GM19324 (cell line): Measurements from ENCODE around the gene TCF21.
"Not testable (repeated sequence)": the region's sequence is repeated elsewhere in the genome, so short reads cannot be mapped to it uniquely, and the experiment has no call there.

Experiments
- ATAC-seq: cut with Tn5 transposase; IDR thresholded peaks from one replicate; pipeline ENCODE4 v1.9.1; 2021; ENCODE audit warnings: mild to moderate bottlenecking, moderate library complexity; ENCODE audit not compliant: unreplicated experiment, low FRiP score

TCF21 gene

DNA sequence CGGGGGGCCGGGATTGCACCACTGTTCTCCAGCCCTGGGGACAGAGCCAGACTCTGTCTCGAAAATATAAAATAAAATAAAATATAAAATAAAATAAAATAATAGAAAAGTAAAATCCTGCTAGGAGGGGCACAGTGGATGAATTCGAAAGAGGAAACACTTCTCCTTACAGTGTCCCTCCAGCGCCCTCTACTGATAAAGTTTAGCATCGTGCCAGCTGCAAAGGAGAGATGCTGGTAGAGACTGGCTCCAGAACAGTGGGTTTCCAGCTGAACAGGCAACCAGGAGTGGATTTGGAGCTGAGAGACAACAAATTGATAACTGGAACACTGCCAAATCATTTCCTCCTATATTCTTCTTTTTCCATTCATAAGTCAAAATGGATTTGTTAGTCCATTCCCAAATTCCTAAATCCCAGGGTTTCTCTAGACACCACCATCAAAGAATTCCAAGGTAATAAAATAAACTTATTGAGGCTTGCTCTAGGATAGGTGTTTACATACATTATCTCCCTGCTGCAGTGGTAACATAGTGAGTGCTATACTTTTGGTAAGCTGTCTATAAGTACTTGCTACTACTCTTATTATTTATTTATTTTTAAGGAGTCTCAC lies 32.4 kb downstream of the TCF21 start:
- no peak for ATAC-seq

GRCh38 chr6:133923938-133924593 lies 35.2 kb downstream of the TCF21 start:
- peak; percentile 89 for ATAC-seq

DNA sequence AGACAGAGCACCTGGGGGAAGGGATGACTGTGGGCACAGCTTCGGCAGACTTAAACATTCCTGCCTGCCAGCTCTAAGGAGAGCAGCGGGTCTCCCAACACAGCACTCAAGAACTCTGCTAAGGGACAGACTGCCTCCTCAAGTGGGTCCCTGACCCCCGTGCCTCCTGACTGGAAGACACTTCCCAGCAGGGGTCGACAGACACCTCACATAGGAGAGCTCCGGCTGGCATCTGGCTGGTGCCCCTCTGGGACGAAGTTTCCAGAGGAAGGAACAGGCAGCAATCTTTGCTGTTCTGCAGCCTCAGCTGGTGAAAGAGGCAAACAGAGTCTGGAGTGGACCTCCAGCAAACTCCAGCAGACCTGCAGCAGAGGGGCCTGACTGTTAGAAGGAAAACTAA lies 42.3 kb downstream of the TCF21 start:
- ATAC-seq: not testable (repeated sequence)

- ATAC-seq: not testable (repeated sequence)
These were observed 47.4 kb downstream of the TCF21 start for GRCh38 chr6:133936352-133936751.

GRCh38 chr6:133937909-133938308 lies 49.0 kb downstream of the TCF21 start:
- ATAC-seq: no peak

DNA sequence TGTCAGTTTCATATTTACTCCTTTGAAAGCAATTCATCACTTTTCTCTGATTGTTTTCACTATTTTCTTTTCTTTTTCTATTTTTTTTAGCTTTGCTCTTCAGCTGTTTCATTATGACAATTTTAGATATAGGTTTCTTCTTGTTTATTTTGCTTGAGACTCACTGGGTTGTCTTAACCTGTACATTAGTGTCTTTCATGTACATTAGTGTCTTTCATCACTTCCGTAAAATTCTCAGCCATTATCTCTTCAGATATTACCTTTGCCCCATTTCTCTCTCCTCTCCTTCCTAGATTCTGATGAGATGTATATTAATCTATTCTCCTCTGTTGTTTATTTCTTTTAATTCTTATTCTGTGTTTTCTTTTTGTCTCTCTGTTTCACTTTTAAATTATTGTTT lies 49.6 kb downstream of the TCF21 start:
- ATAC-seq: no peak

DNA sequence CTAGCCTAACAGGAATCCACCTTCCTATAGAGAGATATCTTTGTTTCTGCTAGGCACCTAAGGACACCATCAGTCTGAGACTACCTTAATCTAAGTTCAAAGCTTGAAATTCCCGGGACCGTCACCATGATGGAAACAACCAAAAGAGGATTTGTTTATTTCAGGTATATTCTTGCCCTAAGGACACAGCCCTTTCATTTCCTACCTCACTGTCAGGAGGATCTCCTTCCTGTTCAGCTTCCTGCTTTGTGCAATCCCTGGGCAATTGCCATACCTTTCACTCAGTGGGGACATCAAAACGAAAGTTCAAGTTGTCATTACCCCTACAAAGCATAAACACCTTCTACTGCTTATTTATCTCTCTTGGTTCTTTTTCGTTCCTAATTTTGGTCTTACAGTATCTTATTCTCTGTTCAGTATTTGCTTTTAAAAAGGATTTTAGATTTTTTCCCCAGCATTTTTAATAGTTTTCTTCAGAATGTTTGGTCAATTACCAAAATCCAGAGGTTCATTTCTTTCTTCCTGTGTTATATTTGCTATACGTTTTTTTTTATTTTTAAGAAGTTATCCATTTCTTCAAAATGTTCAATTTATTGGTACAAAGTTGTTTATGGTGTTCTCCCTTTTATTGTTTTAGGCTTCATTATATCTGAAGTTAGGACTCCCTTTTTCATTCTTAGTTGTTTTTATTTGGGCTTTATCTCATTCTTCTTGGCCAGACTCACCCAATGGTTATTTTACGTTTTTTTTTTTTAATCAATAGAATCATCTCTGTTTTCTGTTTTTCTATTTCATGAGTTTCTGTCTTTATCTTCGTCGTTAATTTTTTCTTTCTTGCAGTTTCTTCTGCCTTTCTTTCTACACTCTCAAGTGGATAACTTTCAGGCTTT lies 51.1 kb downstream of the TCF21 start:
- no peak for ATAC-seq
